ENCODE data around the gene PDLIM1. TPM values are rescaled to one million over a fixed set of nuclear protein-coding genes. Genes with fewer than 3 reads are reported as not detected.
"Not testable (repeated sequence)": the region's sequence is repeated elsewhere in the genome, so short reads cannot be mapped to it uniquely, and the experiment has no call there.

Gene PDLIM1
- total RNA-seq, 1 donor from 2014 or later: 113 TPM

DNA sequence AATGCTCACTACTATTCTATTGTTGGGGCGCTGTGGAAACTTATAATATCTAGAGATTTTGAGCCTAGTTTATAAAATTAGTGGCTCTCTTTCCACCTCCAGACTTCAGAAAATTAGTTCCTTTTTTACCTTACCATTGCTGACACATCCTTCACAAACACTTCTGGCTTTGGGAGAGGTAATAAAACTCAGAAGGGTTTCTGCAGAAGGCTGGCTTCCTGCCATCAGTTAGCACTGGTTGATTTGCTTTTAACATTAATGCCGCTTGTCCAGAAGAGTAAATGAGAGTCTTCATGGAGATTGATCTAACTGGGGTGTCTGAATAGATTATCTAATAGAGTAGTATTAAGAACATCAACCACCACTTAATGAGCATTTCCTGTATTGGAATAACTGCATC lies 76.4 kb downstream of the PDLIM1 start:
- no peak for DNase-seq (ENCODE audit: low spot score, unreplicated experiment)
- no peak overlapping the region for H3K27ac Mint-ChIP-seq

DNA sequence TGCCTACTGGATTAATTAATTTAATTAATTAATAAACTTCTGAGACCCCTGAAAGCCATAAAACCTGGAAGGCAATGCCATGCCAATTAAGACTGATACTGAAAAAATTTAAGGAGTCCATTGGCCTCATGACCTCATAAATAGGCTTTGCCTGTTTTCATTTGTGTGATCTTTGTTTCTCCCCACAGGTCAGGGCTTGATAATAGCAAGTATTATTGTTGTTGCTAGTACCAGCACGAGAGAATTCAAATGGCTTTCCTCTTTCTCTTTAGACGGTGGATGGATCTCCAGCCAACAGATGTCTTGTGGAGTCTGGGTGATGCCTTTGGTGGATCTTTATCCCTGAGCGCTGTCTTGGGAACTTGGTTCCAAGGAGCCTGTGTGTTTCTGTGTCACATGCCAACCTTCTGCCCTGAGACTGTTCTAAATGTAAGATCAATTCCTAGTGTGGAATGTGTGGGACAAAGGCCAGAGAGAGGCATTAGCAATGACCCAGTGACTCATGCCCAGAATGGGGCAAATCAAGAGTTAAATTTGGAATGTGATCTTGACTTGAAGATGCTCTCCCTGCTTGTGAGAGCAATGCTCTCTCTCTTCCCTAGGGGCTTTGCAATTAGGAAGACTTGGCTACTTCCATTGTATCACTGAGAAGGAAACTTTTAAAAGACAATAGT lies 79.1 kb downstream of the PDLIM1 start:
- Mint-ChIP-seq H3K27ac (peak overlapping the region; percentile 8), H3K9me3 (ENCODE audit: low read depth) (no peaks in the 10 kb centered on the region), H3K27me3 (no peaks in the 10 kb centered on the region), H3K4me1 (ENCODE audit: low read depth) (peaks cover 6% of the 10 kb centered on the region), H3K4me3 (ENCODE audit: low read depth) (no peak overlapping the region), H3K36me3 (ENCODE audit: insufficient read depth) (peaks cover 18% of the 10 kb centered on the region)
- TF ChIP-seq, protein P1, sequence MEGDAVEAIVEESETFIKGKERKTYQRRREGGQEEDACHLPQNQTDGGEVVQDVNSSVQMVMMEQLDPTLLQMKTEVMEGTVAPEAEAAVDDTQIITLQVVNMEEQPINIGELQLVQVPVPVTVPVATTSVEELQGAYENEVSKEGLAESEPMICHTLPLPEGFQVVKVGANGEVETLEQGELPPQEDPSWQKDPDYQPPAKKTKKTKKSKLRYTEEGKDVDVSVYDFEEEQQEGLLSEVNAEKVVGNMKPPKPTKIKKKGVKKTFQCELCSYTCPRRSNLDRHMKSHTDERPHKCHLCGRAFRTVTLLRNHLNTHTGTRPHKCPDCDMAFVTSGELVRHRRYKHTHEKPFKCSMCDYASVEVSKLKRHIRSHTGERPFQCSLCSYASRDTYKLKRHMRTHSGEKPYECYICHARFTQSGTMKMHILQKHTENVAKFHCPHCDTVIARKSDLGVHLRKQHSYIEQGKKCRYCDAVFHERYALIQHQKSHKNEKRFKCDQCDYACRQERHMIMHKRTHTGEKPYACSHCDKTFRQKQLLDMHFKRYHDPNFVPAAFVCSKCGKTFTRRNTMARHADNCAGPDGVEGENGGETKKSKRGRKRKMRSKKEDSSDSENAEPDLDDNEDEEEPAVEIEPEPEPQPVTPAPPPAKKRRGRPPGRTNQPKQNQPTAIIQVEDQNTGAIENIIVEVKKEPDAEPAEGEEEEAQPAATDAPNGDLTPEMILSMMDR (IDR thresholded peaks at IDR 0.05; ENCODE audit: unreplicated experiment): no peak
- DNase-seq (ENCODE audit: low spot score, unreplicated experiment): no peak

More for the DNA sequence above, 76.4 kb downstream of the PDLIM1 start:
- H3K4me3 Mint-ChIP-seq (ENCODE audit: low read depth): no peak overlapping the region
- no peaks in the 10 kb centered on the region for H3K9me3 Mint-ChIP-seq (ENCODE audit: low read depth)
- TF ChIP-seq, protein P1 (IDR thresholded peaks at IDR 0.05; ENCODE audit: unreplicated experiment): no peak
- peaks cover 6% of the 10 kb centered on the region for H3K4me1 Mint-ChIP-seq (ENCODE audit: low read depth)
- H3K27me3 Mint-ChIP-seq: no peaks in the 10 kb centered on the region
- H3K36me3 Mint-ChIP-seq (ENCODE audit: insufficient read depth): peaks cover 19% of the 10 kb centered on the region

DNA sequence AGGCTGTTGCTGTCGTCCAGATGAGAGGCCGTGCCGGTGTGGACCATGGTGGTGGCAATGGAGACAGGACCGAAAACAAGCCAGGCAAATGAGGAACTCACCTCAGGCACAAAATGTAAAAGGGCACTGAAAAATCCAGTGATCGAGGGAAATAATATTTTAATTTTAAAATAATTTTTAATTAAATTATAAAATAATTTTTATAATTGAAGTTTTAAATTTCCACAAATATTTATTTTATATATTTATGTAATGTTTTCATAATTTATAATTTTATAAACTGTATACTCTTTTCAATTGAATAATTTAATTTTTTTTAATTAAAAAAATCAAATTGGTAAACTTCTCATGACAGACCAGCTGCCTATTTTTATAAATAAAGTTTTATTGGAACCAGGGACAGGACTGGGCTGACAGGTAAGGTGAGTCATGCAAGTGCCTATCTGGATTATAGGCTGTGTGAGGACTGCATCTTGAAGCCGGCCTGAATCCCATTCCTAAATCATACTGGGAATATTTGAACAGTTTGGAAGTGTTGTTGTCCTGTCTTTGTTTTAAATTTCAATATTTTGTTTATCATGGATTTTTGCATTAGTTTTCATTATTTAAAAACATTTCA lies 81.2 kb downstream of the PDLIM1 start:
- H3K9me3 Mint-ChIP-seq (ENCODE audit: low read depth): no peaks in the 10 kb centered on the region
- H3K4me1 Mint-ChIP-seq (ENCODE audit: low read depth): peaks cover 6% of the 10 kb centered on the region
- TF ChIP-seq, protein P1 (IDR thresholded peaks at IDR 0.05; ENCODE audit: unreplicated experiment): no peak
- H3K36me3 Mint-ChIP-seq (ENCODE audit: insufficient read depth): peaks cover 10% of the 10 kb centered on the region
- H3K27me3 Mint-ChIP-seq: no peaks in the 10 kb centered on the region
- DNase-seq (ENCODE audit: low spot score, unreplicated experiment): no peak
- H3K4me3 Mint-ChIP-seq (ENCODE audit: low read depth): no peak overlapping the region
- no peak overlapping the region for H3K27ac Mint-ChIP-seq

DNA sequence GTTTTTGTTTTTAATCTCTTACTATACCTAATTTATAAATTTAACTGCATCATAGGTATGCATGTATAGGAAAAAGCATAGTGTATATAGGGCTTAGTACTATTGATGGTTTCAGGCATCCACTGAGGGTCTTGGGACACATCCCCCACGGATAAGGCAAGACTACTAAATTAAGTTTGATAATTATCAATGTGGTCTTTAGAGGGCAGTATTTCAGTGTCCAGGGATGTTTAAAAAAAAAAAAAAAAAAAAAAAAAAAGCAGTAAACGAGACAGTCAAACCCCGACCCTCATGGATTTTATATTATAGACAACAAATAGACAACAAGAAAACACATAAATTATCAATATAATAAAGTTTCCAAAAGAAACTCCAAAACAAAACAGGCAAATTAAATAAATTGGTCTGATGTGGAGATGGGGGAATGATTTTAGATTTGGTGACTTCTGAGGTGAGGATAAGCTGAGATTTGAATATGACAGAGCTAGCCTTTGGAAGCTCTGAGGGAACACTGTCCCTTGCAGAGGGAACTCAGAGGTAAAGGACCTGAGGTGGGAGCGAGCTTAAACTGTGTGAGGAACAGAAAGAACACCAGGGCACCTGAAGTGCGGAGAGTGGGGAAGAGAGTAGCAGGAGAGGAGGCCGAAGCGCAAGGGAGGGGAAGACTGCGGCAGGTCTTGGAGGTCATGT lies 82.0 kb downstream of the PDLIM1 start:
- H3K9me3 Mint-ChIP-seq (ENCODE audit: low read depth): no peaks in the 10 kb centered on the region
- no peak for DNase-seq (ENCODE audit: low spot score, unreplicated experiment)
- H3K4me3 Mint-ChIP-seq (ENCODE audit: low read depth): no peak overlapping the region
- no peaks in the 10 kb centered on the region for H3K27me3 Mint-ChIP-seq
- TF ChIP-seq, protein P1 (IDR thresholded peaks at IDR 0.05; ENCODE audit: unreplicated experiment): peak; percentile 49
- H3K36me3 Mint-ChIP-seq (ENCODE audit: insufficient read depth): peaks cover 13% of the 10 kb centered on the region
- H3K4me1 Mint-ChIP-seq (ENCODE audit: low read depth): peaks cover 6% of the 10 kb centered on the region
- H3K27ac Mint-ChIP-seq: no peak overlapping the region

DNA sequence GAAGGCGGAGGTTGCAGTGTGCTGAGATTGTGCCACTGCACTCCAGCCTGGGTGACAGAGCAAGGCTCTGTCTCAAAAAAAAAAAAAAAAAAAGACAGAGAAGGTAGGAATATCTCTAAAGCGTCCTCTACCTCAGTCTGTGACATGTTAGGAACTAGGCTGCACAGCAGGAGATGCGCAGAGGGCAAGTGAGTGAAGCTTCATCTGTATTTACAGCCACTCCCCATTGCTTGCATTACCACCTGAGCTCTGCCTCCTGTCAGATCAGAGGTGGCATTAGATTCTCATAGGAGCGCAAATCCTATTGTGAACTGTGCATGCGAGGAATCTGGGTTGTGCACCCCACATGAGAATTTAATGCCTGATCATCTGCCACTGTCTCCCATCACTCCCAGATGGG lies 87.9 kb downstream of the PDLIM1 start:
- not testable (repeated sequence) for DNase-seq (ENCODE audit: low spot score, unreplicated experiment); H3K27ac Mint-ChIP-seq; H3K4me3 Mint-ChIP-seq (ENCODE audit: low read depth); H3K27me3 Mint-ChIP-seq; H3K9me3 Mint-ChIP-seq (ENCODE audit: low read depth); H3K4me1 Mint-ChIP-seq (ENCODE audit: low read depth)
- H3K36me3 Mint-ChIP-seq (ENCODE audit: insufficient read depth): peaks cover 28% of the 10 kb centered on the region

All from progenitor cell of endocrine pancreas (in vitro differentiated cells).